Keratinocyte (primary cell): Measurements from ENCODE around the gene MAP1LC3B. TPM values are rescaled to one million over a fixed set of nuclear protein-coding genes. Genes with fewer than 3 reads are reported as not detected.

Experiments used
- DNase-seq: peaks from one replicate; pipeline ENCODE4 v3.0.0-alpha.2; 2011; ENCODE audit warnings: low read depth, missing footprints, low spot score
- FAIRE-seq: peaks from 2 replicates; lab custom pipeline; 2011; peaks lifted over from hg19 to GRCh38; lab: Jason Lieb, UNC
- H2AFZ ChIP-seq: 2 replicates; pipeline ENCODE4 v1.6.0; 2012; ENCODE audit warnings: low read length, control low read depth, inconsistent platforms; ENCODE audit not compliant: control insufficient read depth
- H3K27ac ChIP-seq: 2 replicates; pipeline ENCODE4 v1.5.1; 2011; ENCODE audit warnings: low read length; ENCODE audit not compliant: control insufficient read depth, insufficient read depth
- H3K27me3 ChIP-seq: 3 replicates; pipeline ENCODE4 v1.6.0; 2011; ENCODE audit warnings: low read length; ENCODE audit not compliant: control insufficient read depth, insufficient read depth; ENCODE audit errors: extremely low read depth
- H3K36me3 ChIP-seq, 2 experiments: 2 replicates in 1 of 2; 3 replicates in 1 of 2; pipeline ENCODE4 v1.5.1; 2011; ENCODE audit warnings: low read length in 2 of 2, mild to moderate bottlenecking in 1 of 2; ENCODE audit not compliant: control insufficient read depth in 2 of 2, insufficient read depth in 2 of 2; ENCODE audit errors: extremely low read depth in 1 of 2
- H3K4me1 ChIP-seq: 3 replicates; pipeline ENCODE4 v1.5.1; 2011; ENCODE audit warnings: low read length; ENCODE audit not compliant: control insufficient read depth, insufficient read depth; ENCODE audit errors: extremely low read depth
- H3K4me2 ChIP-seq: 3 replicates; pipeline ENCODE4 v1.6.0; 2011; ENCODE audit warnings: low read depth, low read length; ENCODE audit not compliant: control insufficient read depth, insufficient read depth; ENCODE audit errors: extremely low read depth
- H3K4me3 ChIP-seq, 3 experiments: fragments of 200-600 bp in 1 of 3; sonication (generic) in 1 of 3; 2 replicates in 2 of 3; 3 replicates in 1 of 3; pipeline ENCODE4 v1.5.1; 2011 to 2016; ENCODE audit warnings: low read length in 3 of 3, mild to moderate bottlenecking in 3 of 3, control low read depth in 2 of 3, inconsistent platforms in 1 of 3, low read depth in 1 of 3, mixed read lengths in 1 of 3, mixed run types in 1 of 3, moderate library complexity in 1 of 3; ENCODE audit not compliant: control insufficient read depth in 2 of 3, insufficient read depth in 2 of 3; ENCODE audit errors: extremely low read depth in 1 of 3
- H3K79me2 ChIP-seq: 2 replicates; pipeline ENCODE4 v1.6.0; 2012; ENCODE audit warnings: low read length; ENCODE audit not compliant: control insufficient read depth, insufficient read depth
- H3K9ac ChIP-seq: 3 replicates; pipeline ENCODE4 v1.6.0; 2011; ENCODE audit warnings: low read length; ENCODE audit not compliant: control insufficient read depth, insufficient read depth; ENCODE audit errors: extremely low read depth
- H3K9me1 ChIP-seq: 3 replicates; pipeline ENCODE4 v1.6.0; 2011; ENCODE audit warnings: low read length; ENCODE audit not compliant: control insufficient read depth, insufficient read depth; ENCODE audit errors: extremely low read depth
- H3K9me3 ChIP-seq: 2 replicates; pipeline ENCODE4 v1.5.1; 2012; ENCODE audit warnings: low read depth, low read length; ENCODE audit not compliant: control insufficient read depth
- H4K20me1 ChIP-seq: 3 replicates; pipeline ENCODE4 v1.6.0; 2011; ENCODE audit warnings: low read length; ENCODE audit not compliant: control insufficient read depth, insufficient read depth; ENCODE audit errors: extremely low read depth
- EZH2 ChIP-seq: IDR thresholded peaks from one replicate; pipeline ENCODE4 v1.6.1; 2012; ENCODE audit warnings: inconsistent platforms, mild to moderate bottlenecking, low read length, moderate library complexity
- dilution Hi-C: fragments of 300-500 bp; cut with MboI; formaldehyde crosslinking; loops from one replicate; pipeline ENCODE4 v1.7.0; 2020; ENCODE audit warnings: low sequenced_read_pairs; ENCODE audit not compliant: extremely low pct_ligation_motif_present
- polyA plus RNA-seq, 5 experiments: library from polyadenylated mRNA; depleted of rRNA in 3 of 5; stranded (reverse) in 3 of 5; stranded (forward) in 1 of 5; unstranded in 1 of 5; fragments of >200 nt; gene quantifications; 1 replicate in 1 of 5; 2 replicates in 3 of 5; 3 replicates in 1 of 5; pipeline versions ENCODE4 v1.2.1 to v1.2.3, GENCODE V29; 2011 to 2012; ENCODE audit warnings: missing spikeins in 2 of 5, low read depth in 1 of 5, low replicate concordance in 1 of 5
- TF ChIP-seq, protein P1 (sequence below), 3 experiments: IDR thresholded peaks in 1 of 3; conservative IDR thresholded peaks in 1 of 3; optimal IDR thresholded peaks in 1 of 3; 2 replicates in 2 of 3; 3 replicates in 1 of 3; pipeline versions ENCODE3 to v1.5.1; 2011; ENCODE audit warnings: low read length in 3 of 3, mild to moderate bottlenecking in 3 of 3, moderate library complexity in 2 of 3, control low read depth in 1 of 3, inconsistent platforms in 1 of 3; ENCODE audit not compliant: insufficient read depth in 2 of 3; ENCODE audit errors: extremely low read depth in 1 of 3

The MAP1LC3B gene
- polyA plus RNA-seq, 1 donor (not counting 4 experiments of a cell fraction or from before 2014, with no cell fraction given): 50.3 TPM

- Histone ChIP-seq H3K4me1 (peaks cover 15% of the 10 kb centered on the region), H3K9me1 (no peaks in the 10 kb centered on the region), H3K27me3 (no peaks in the 10 kb centered on the region), H3K9ac (no peak overlapping the region), H3K9me3 (no peaks in the 10 kb centered on the region), H3K4me2 (no peak overlapping the region), H3K36me3 (peaks cover 0 to 2% of the 10 kb centered on the region in 2 experiments), H2AFZ (no peak overlapping the region), H3K27ac (no peak overlapping the region), H3K79me2 (peaks cover 9% of the 10 kb centered on the region), H3K4me3 (no peak overlapping the region), H4K20me1 (no peaks in the 10 kb centered on the region)
- no peak for TF ChIP-seq EZH2
- TF ChIP-seq, protein P1, sequence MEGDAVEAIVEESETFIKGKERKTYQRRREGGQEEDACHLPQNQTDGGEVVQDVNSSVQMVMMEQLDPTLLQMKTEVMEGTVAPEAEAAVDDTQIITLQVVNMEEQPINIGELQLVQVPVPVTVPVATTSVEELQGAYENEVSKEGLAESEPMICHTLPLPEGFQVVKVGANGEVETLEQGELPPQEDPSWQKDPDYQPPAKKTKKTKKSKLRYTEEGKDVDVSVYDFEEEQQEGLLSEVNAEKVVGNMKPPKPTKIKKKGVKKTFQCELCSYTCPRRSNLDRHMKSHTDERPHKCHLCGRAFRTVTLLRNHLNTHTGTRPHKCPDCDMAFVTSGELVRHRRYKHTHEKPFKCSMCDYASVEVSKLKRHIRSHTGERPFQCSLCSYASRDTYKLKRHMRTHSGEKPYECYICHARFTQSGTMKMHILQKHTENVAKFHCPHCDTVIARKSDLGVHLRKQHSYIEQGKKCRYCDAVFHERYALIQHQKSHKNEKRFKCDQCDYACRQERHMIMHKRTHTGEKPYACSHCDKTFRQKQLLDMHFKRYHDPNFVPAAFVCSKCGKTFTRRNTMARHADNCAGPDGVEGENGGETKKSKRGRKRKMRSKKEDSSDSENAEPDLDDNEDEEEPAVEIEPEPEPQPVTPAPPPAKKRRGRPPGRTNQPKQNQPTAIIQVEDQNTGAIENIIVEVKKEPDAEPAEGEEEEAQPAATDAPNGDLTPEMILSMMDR (optimal IDR thresholded peaks at IDR 0.05 in 1 of 3, IDR thresholded peaks at IDR 0.05 in 1 of 3, conservative IDR thresholded peaks at IDR 0.05 in 1 of 3; ENCODE audit: extremely low read depth in 1 of 3, insufficient read depth in 2 of 3, low read length in 3 of 3): no peak
- DNase-seq (no peak), FAIRE-seq (no peak)
- dilution Hi-C loops: no loop called here
Measured at GRCh38 chr16:87439926-87440325, 47.8 kb downstream of the MAP1LC3B start.

- dilution Hi-C loops: no loop called here
- H2AFZ ChIP-seq: no peak overlapping the region
- DNase-seq (no peak), FAIRE-seq (no peak)
- H3K36me3 ChIP-seq: peaks cover 0 to 4% of the 10 kb centered on the region in 2 experiments
- H3K9me1 ChIP-seq: no peaks in the 10 kb centered on the region
- no peak for TF ChIP-seq EZH2
- TF ChIP-seq, protein P1 (optimal IDR thresholded peaks at IDR 0.05 in 1 of 3, IDR thresholded peaks at IDR 0.05 in 1 of 3, conservative IDR thresholded peaks at IDR 0.05 in 1 of 3; ENCODE audit: extremely low read depth in 1 of 3, insufficient read depth in 2 of 3, low read length in 3 of 3): no peak
- peaks cover 3% of the 10 kb centered on the region for H3K79me2 ChIP-seq
- H3K27me3 ChIP-seq: no peaks in the 10 kb centered on the region
- H3K27ac ChIP-seq: no peak overlapping the region
- H3K9ac ChIP-seq: no peak overlapping the region
- H3K4me1 ChIP-seq: no peaks in the 10 kb centered on the region
- no peak overlapping the region for H3K4me3 ChIP-seq
- H4K20me1 ChIP-seq: no peaks in the 10 kb centered on the region
- H3K9me3 ChIP-seq: no peaks in the 10 kb centered on the region
- no peak overlapping the region for H3K4me2 ChIP-seq
Measured at GRCh38 chr16:87441886-87442580, 49.9 kb downstream of the MAP1LC3B start.
